ENCODE measurements around the gene SETD2.

SETD2 gene

GRCh38 chr3:47007001-47007400 is 156.9 kb downstream of the SETD2 start:
- DNase-seq = no peak

- DNase-seq = no peak
These were observed 157.7 kb downstream of the SETD2 start for GRCh38 chr3:47006145-47006651.

DNA sequence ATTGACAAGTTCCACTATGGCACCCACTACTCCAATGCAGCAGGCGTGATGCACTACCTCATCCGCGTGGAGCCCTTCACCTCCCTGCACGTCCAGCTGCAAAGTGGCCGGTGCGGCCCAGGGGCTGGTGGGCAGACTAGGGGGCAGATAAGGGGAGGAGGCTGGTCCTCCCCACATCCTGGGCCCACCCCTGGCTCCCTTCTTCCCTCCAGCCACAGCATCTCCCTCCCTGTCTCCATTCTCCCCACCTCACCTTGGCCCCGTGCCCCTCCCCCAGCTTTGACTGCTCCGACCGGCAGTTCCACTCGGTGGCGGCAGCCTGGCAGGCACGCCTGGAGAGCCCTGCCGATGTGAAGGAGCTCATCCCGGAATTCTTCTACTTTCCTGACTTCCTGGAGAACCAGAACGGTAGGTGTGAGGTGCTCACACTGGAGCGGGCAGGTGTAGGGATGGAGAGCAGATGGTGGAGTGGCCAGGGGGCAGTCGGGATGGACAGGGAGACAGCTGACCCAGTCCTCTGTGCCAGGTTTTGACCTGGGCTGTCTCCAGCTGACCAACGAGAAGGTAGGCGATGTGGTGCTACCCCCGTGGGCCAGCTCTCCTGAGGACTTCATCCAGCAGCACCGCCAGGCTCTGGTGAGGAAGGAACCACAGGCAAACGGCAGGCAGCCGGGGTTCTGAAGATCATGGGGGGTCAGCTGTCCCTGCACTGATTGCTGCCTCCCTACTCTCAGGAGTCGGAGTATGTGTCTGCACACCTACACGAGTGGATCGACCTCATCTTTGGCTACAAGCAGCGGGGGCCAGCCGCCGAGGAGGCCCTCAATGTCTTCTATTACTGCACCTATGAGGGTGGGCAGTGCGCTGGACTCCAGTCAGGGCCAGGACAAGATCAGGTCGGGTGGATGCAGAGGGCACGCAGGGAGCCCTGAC is 158.4 kb downstream of the SETD2 start:
- no peak for DNase-seq

DNA sequence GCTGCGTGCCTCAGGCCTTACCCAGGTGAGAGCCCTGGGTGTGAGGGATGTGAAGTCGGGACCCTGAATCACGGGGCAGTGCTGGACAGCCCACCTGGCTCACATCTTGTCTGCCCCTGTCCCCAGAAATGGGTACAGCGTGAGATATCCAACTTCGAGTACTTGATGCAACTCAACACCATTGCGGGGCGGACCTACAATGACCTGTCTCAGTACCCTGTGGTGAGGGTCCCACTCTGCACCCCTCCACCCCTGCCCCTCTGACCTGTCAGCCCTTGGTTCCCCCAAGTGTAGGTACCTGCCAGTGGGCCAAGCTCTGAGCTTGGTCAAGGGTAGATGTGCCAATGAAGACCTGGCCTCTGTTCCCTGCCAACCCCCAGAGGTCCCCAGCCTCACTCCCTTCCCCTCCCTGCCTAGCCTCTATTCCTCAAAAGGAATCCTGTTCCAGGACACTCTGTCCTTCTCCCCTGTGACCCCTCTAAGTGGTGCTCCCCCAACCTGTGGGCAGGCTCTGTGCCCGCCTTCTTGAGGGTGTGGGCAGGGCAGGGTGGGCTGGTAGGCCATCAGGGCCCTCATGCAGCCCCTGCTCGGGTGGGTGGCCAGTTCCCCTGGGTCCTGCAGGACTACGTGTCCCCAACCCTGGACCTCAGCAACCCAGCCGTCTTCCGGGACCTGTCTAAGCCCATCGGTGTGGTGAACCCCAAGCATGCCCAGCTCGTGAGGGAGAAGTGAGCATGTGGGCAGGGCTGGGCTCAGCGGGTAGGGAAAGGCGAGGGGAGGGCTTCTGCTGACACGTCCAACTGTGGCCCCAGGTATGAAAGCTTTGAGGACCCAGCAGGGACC is 159.3 kb downstream of the SETD2 start:
- DNase-seq = no peak

- no peak for DNase-seq
These were observed 160.2 kb downstream of the SETD2 start for GRCh38 chr3:47003461-47004368.

- DNase-seq = no peak
These were observed 160.9 kb downstream of the SETD2 start for GRCh38 chr3:47003056-47003410.

DNA sequence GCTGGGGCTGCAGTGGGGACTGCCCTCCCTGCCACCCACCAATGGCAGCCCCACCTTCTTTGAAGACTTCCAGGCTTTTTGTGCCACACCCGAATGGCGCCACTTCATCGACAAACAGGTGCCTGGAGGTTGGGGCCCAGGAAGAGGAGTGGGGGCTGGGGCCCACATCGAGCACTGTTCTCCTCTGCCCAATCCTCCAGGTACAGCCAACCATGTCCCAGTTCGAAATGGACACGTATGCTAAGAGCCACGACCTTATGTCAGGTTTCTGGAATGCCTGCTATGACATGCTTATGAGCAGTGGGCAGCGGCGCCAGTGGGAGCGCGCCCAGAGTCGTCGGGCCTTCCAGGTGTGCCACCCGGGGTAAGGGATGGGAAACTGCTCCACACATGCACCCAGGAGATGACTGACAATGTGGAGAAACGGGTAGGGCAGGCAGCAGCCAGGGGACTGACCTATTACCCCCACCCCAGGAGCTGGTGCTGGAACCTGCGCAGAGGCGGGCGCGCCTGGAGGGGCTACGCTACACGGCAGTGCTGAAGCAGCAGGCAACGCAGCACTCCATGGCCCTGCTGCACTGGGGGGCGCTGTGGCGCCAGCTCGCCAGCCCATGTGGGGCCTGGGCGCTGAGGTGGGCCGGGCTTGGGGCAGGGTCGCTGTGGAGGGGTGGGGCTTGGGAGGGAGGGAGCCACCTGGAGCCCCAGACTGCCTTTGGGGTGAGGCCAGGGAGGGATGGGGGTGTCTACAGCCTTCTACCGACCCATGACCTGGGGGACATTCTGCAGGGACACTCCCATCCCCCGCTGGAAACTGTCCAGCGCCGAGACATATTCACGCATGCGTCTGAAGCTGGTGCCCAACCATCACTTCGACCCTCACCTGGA is 161.5 kb downstream of the SETD2 start:
- no peak for DNase-seq

- DNase-seq = no peak
These were observed 162.2 kb downstream of the SETD2 start for GRCh38 chr3:47001731-47002170.

GRCh38 chr3:47000922-47001730 is 162.8 kb downstream of the SETD2 start:
- DNase-seq = no peak

- DNase-seq = no peak
These were observed 163.6 kb downstream of the SETD2 start for GRCh38 chr3:47000198-47000815.

DNA sequence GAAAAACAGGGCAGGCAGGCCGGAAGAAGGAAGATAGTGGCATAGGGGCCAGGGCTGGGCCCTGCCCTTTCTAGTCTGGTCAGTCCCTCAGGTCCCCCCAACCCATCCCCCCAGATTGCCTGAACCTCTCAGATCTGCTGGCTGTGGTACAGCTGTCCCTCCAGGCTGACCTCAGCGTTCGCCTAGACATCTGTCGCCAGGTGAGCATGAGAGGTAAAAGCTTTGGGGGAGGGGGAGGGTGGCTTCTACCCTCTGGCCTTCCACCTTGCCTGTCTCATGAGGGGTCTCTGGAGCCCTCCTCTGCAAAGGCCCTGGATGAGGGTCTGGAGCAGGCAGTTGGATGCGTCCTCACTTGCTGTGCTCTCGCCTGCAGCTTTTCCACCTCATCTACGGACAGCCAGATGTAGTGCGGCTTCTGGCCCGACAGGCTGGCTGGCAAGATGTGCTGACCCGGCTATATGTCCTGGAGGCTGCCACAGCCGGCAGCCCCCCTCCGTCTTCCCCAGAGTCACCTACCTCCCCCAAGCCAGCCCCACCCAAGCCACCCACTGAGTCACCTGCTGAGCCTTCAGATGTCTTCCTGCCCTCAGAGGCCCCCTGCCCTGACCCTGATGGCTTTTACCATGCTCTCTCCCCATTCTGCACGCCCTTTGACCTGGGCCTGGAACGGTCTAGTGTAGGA is 164.3 kb downstream of the SETD2 start:
- no peak for DNase-seq

GRCh38 chr3:46998852-46999515 is 164.9 kb downstream of the SETD2 start:
- DNase-seq = no peak

- DNase-seq = no peak
These were observed 165.6 kb downstream of the SETD2 start for GRCh38 chr3:46998121-46998851.

DNA sequence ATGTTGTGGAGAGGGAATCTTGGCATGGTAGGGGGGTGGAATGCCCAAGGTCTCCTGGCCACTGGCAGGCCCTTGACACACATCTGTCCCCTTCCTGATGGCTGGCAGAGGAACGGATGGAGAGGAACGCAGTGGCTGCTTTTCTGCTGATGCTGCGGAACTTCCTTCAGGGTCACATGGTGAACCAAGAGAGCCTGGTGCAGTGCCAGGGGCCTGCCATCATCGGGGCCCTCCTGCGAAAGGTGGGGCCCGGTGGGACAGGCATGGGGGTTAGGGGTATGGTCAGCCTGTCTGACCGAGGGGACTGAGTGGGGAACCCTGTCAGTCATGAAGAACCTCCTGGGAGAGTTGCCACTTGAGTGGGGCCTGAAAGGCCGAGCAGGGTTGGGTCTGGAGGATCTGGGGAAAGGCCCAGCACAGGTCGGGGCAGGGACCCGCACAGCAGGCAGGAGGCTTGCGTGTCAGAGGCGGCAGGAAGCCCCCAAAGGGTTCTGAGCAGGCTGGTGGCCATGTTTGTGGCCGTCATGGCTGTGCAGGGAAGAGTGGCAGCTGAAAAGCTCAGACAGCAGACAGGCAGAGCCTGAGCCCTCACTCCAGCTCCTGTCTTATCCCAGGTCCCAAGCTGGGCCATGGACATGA is 166.3 kb downstream of the SETD2 start:
- DNase-seq = no peak

DNA sequence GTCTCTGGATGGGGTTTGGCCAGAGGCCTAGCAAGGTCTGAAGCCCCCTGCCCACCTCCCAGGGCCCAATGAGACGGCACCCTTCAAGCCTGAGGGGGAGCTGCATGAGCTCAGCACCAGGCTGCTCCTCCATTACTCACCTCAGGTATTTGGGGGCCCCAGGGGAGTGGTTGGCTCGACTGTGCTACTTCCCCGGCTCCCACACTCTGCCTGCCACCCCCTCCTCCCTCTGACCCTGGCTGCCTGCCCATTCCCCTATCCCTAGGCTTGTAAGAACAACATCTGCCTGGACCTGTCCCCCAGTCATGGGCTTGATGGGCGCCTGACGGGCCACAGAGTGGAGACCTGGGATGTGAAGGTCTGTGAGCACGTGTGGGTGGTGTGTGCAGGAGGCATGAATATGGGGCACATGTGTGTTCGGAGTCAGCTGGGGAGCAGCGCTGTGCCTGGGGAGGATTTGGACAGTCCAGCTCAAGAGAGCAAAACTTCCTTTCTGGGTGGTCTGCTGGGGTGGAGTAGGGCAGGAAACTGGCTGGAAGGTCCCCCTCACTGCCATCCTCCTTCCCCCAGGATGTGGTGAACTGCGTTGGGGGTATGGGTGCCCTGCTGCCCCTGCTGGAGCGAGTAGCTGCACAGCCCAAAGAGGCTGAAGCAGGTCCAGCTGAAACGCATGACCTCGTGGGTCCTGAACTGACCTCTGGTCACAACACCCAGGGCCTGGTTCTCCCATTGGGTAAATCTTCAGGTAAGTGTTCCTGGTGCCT is 167.0 kb downstream of the SETD2 start:
- DNase-seq = no peak

- DNase-seq = no peak
These were observed 167.9 kb downstream of the SETD2 start for GRCh38 chr3:46995901-46996562.
